SW480 (cell line): ENCODE data around the gene GJD3.

ENCODE experiments used
- DNase-seq: peaks from one replicate; pipeline ENCODE4 v3.0.0-alpha.2; 2016; ENCODE audit warnings: low spot score

Gene GJD3

DNA sequence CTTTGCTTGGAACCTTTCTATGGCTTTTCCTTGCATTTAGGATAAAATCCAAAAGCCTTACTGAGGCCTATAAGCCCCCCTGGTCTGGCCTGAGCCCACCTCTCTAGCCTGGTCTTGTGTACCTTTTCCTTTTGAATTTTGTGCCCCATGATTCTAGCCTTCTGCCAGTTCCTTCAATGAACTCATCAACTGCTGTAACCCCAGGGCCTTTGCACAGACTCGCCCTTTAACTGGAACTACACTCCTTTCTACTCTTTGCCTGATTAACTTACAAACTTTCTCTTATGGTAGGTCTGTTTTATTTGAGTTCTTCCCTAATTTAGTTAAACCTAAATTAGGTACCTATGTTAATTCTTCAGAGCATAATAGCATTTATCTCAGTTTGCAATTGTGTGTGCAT lies 24.2 kb downstream of the GJD3 start:
- no peak for DNase-seq

DNA sequence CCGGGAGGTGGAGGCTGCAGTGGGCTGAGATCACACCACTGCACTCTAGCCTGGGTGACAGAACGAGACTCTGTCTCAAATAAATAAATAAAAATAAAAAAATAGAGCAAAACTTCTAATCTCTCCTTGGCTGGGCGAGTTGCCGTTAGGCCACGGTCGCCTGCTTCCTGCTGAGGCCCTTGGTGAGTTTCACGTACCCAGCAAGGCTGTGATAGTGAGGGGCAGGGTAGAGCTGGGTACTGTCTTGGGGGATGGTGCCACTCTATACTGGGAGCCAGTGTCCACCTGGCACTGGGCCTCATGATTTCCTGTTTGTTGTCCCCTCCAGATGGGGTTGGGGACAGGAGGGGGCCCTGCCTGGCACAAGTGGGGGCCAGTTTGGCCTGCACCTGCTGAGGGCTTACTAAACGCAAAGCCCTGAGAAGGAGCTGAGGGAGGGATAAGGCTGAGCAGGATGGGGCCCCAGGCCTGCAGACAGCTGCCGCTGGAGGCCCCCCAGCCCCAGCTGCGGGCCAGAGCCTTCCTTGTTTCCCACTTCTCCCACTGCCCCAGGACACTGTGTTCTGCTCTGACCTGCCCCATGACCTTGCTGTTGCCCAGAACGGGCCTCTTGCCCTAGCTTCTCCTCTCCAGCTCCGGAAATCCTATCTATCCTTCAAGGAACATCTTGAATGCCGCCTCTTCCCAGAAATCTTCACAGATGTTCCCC lies 25.4 kb downstream of the GJD3 start:
- no peak for DNase-seq

GRCh38 chr17:40338058-40338457 lies 26.5 kb downstream of the GJD3 start:
- no peak for DNase-seq

GRCh38 chr17:40337351-40337750 lies 27.2 kb downstream of the GJD3 start:
- DNase-seq, result no peak

DNA sequence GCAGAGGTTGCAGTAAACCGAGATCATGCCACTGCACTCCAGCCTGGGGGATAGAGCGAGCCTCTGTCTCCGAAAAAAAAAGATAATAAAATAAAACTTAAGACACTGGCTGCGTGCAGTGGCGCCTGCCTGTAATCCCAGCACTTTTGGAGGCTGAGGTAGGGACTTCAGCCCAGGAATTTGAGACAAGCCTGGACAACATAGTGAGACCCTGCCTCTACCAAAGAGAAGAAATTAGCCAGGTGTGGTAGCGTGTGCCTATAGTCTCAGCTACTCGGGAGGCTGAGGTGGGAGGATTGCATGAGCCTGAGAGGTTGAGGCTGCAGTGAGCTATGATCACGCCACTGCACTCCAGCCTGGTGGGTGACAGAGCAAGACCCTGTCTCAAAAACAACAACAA lies 28.9 kb downstream of the GJD3 start:
- no peak for DNase-seq

GRCh38 chr17:40333781-40334448 lies 30.6 kb downstream of the GJD3 start:
- DNase-seq, result no peak

- no peak for DNase-seq
Observed at GRCh38 chr17:40331743-40332641, 32.5 kb downstream of the GJD3 start.

DNA sequence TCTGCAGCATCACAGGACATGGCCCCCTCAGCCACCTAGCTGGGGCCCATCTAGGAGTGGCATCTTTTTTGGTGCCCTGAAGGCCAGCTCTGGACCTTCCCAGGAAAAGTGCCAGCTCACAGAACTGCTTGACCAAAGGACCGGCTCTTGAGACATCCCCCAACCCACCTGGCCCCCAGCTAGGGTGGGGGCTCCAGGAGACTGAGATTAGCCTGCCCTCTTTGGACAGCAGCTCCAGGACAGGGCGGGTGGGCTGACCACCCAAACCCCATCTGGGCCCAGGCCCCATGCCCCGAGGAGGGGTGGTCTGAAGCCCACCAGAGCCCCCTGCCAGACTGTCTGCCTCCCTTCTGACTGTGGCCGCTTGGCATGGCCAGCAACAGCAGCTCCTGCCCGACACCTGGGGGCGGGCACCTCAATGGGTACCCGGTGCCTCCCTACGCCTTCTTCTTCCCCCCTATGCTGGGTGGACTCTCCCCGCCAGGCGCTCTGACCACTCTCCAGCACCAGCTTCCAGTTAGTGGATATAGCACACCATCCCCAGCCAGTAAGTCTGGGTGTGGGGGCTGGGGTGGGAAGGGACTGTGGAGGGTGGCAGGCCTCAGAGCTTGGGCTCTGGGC lies 33.6 kb downstream of the GJD3 start:
- no peak for DNase-seq

- no peak for DNase-seq
Observed at GRCh38 chr17:40329839-40330794, 34.4 kb downstream of the GJD3 start.

DNA sequence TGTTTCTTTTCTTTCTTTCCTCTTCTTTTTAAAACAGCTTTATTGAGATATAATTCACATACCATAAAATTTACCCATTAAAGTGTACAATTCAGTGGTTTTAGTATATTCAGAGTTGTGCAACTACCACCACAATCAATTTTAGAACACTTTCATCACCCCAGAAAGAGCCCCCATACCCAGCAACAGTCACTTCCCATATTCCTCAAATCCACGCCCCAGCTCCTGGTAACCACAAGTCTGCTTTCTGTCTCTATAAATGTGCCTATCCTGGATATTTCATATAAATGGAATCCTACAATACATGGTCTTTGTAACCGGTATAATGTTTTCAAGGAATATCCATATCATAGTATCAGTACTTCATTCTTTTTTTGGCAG lies 36.2 kb downstream of the GJD3 start:
- DNase-seq, result no peak

- no peak for DNase-seq
Observed at GRCh38 chr17:40327735-40328385, 36.7 kb downstream of the GJD3 start.

- DNase-seq, result no peak
Observed at GRCh38 chr17:40327244-40327729, 37.2 kb downstream of the GJD3 start.

GRCh38 chr17:40326832-40327199 lies 37.7 kb downstream of the GJD3 start:
- DNase-seq, result no peak

DNA sequence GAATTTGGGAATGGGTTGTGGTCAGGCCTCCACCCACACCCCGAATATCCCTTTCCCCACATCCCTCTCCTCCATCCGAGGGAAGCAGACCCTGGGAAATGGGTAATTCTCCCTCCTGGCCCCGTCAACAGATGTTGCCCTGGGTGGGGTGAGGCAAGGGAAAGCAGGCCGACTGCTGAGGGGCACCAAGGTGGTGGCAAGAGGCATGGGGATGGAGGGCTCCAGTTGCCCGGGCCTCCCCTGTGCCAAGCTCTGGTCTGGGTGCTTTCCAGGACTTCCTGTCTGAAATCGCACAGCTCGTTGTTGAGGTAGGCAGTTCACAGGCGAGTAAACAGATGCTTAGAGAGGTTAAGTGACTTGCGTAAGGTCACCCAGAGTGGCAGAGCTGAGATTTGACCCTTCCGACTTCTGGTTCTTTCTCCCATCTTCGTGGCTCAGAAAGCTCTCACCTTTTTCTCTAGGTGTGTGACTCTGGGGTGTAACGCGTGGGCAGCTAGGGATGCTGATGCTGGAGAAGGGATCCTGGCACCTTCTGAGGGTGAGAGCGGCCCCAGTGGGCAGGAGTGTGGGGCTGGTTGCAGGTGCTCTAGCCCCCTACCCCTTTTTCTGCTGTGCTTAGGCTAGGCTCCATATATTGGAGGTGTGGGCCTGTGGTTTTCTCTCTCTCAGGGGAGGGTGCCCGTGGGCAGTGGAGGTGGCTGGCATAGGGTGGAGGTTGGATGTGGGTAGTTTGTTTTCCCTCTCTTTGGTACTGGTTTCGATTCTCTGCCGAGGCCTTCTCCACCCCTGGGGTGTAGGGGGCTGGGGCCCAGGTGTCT lies 38.3 kb downstream of the GJD3 start:
- no peak for DNase-seq

DNA sequence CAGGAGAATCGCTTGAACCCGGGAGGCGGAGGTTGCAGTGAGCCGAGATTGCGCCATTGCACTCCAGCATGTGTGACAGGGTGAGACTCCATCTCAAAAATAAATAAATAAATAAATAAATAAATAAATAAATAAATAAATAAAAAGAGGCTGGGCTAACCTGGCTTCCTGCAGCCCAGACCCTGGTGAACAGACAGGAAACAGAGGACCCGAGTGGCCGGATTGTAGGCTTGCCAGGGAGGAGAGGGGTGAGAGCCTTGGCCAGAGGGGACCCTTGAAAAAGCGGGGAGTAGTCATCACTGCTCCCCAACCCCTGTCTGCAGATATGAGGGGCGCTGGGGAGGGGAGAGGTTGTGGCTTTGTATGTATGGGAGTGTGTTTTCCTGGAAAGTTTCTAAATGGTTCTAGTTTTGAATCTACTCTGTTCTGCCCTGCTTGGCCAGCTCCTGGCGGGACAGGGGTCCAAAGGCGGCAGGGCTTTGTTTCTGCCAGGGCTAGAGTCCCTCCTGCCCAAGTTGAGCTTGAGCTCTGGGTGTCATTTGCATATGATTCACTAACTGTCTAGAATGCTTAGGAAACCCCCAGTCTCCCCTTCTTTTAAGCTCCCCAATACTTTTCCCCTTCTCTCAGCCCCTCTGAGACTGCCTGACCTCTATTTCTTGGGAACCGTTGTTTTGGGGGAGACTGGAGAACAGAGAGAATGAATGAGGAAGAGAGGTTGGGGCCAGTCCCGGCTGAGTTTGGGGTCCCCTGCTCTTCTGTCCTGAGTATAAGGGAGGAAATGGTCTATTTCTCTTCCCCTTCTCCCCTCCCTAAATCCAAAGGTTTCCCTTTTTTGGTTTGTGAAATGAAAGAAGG lies 39.2 kb downstream of the GJD3 start:
- no peak for DNase-seq

DNA sequence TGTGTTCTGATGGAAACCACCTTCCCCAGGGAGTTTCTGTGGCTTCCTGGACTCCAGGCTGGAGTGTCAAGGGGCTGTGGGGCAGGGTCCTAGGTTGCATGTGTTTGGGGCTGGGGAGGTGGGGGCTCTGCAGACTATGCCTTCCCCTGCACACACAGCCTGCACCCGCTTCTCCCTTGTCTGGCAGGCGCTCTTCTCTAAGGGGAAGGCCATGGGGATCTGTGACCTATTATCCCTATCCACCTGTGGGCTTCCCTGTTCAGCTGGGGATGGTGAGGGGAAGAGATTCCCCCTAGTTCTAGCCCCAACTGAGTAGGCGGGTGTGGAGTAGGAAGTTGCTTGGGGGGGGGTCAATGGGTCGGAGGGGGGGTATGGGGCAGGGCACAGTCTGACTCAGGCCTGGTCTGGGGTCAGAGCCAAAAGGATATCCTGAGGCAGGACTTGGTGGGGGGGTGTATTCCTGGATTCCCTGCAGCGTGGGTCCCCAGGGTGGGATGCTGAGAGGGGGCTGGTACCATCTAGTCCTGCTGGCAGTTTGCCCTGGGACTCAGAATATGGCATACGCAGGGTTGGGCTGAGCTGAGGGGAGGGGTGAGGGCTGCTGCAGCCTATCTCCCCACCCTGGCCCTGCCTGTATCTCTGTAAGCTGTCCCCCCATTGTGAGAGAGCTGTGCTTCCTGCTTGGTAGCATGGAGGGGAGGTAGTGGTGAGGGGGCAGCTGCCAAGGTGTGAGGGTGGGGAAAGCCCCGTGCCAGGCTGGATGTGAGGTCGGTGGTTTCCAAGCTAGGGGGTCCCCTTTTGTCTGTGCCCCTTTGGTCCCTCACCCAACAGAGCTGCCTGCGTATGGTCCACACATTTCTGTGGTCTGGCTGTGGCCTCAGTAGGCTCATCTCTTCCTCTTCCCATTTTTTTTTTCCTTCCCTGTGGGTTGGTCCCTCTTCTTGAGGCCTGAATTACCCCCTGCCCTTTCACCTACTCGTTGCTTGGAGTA lies 40.9 kb downstream of the GJD3 start:
- no peak for DNase-seq
